Measurements from ENCODE around the gene TBCE. TPM values are rescaled to one million over a fixed set of nuclear protein-coding genes. Genes with fewer than 3 reads are reported as not detected.

TBCE gene
- total and polyA plus RNA-seq, 9 of the 15 experiments (the other 6 are each of a cell fraction or from before 2014, with no cell fraction given): 52.6 to 92.1 (median 82.1) TPM

DNA sequence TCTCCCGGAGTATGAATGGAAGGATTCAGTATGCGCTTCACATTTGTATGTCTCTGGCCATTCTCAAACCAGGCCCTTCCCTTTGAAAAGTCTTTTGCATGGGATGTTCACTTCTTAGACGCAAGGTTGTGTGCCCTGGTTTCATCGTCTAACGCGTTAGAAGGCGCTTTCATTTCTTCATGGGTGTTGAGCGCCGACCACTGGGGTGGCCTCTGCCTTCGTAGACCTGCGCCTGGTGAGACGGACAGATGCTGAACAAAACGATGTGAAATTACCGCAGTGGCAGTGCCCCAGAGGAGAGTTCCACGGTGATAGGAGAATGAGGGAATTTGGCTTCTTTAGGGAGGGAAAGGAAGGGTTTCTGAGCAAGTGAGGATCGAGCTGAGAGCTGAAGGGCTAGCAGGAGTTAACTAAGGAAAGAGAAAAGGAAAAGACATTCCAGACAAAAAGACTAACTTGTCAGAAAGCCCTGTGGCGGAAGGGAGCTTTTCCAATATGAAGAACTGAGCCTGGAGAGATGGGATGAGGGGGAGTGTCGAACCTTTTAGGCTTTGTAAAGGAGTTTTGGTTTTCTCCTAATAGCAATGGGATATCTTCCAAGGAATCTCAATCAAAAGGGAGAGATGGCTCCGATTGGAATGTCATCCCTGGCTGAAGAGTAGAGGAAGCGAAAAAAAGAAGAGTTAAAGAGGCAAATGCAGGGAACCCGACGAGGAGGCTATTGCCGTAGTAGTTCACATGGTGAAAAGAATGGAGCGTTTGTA is 37.9 kb upstream of the TBCE start (continued):
- TF ChIP-seq RBM25 (IDR thresholded peaks at IDR 0.05; ENCODE audit: low read depth, low read length, severe bottlenecking): no peak
- TF ChIP-seq MCM3 (IDR thresholded peaks at IDR 0.05): no peak
- no peak for TF ChIP-seq HSF4 (CRISPR knock-in tag; IDR thresholded peaks at IDR 0.05; ENCODE audit: borderline replicate concordance)
- no peak for TF ChIP-seq NUFIP1 (IDR thresholded peaks at IDR 0.05; ENCODE audit: partially characterized antibody)
- TF ChIP-seq PRPF4 (IDR thresholded peaks at IDR 0.05; ENCODE audit: insufficient read depth, low read depth, low read length, poor library complexity, severe bottlenecking): no peak
- 0 out of 2 replicates have a peak, but pooled peaks have one; percentile 1 for TF ChIP-seq ETV1 (tag; conservative IDR thresholded peaks at IDR 0.05; ENCODE audit: low read depth)
- TF ChIP-seq JUND (IDR thresholded peaks at IDR 0.05; ENCODE audit: borderline replicate concordance, low read depth, low read length): no peak
- no peak for TF ChIP-seq JUND (tag; IDR thresholded peaks at IDR 0.05; ENCODE audit: borderline replicate concordance, low read depth, low read length)
- TF ChIP-seq, protein P1, sequence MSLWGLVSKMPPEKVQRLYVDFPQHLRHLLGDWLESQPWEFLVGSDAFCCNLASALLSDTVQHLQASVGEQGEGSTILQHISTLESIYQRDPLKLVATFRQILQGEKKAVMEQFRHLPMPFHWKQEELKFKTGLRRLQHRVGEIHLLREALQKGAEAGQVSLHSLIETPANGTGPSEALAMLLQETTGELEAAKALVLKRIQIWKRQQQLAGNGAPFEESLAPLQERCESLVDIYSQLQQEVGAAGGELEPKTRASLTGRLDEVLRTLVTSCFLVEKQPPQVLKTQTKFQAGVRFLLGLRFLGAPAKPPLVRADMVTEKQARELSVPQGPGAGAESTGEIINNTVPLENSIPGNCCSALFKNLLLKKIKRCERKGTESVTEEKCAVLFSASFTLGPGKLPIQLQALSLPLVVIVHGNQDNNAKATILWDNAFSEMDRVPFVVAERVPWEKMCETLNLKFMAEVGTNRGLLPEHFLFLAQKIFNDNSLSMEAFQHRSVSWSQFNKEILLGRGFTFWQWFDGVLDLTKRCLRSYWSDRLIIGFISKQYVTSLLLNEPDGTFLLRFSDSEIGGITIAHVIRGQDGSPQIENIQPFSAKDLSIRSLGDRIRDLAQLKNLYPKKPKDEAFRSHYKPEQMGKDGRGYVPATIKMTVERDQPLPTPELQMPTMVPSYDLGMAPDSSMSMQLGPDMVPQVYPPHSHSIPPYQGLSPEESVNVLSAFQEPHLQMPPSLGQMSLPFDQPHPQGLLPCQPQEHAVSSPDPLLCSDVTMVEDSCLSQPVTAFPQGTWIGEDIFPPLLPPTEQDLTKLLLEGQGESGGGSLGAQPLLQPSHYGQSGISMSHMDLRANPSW (CRISPR knock-in tag; IDR thresholded peaks at IDR 0.05): peak; percentile 49; the same call in 1 of the 2 replicates
- TF ChIP-seq, protein P2, sequence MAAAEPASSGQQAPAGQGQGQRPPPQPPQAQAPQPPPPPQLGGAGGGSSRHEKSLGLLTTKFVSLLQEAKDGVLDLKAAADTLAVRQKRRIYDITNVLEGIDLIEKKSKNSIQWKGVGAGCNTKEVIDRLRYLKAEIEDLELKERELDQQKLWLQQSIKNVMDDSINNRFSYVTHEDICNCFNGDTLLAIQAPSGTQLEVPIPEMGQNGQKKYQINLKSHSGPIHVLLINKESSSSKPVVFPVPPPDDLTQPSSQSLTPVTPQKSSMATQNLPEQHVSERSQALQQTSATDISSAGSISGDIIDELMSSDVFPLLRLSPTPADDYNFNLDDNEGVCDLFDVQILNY (CRISPR knock-in tag; IDR thresholded peaks at IDR 0.05): no peak
- peak; percentile 9 to 48; a peak in 2 of 4 replicates for TF ChIP-seq RAD21 (CRISPR knock-in tag; conservative IDR thresholded peaks at IDR 0.05 in 1 of 2, IDR thresholded peaks at IDR 0.05 in 1 of 2)
- TF ChIP-seq ZNF347 (CRISPR knock-in tag; IDR thresholded peaks at IDR 0.05; ENCODE audit: low read depth): 0 out of 2 replicates have a peak, but pooled peaks have one; percentile 7
- 0 out of 2 replicates have a peak, but pooled peaks have one; percentile 13 for TF ChIP-seq ERF (CRISPR knock-in tag; IDR thresholded peaks at IDR 0.05)
- no peak for TF ChIP-seq ZNF707 (CRISPR knock-in tag; conservative IDR thresholded peaks at IDR 0.05)
- no peak for TF ChIP-seq ZNF436 (CRISPR knock-in tag; IDR thresholded peaks at IDR 0.05)
- TF ChIP-seq KDM4B (IDR thresholded peaks at IDR 0.05; ENCODE audit: borderline replicate concordance in 2 of 2, low read depth in 1 of 2): no peak
- TF ChIP-seq, protein P3, sequence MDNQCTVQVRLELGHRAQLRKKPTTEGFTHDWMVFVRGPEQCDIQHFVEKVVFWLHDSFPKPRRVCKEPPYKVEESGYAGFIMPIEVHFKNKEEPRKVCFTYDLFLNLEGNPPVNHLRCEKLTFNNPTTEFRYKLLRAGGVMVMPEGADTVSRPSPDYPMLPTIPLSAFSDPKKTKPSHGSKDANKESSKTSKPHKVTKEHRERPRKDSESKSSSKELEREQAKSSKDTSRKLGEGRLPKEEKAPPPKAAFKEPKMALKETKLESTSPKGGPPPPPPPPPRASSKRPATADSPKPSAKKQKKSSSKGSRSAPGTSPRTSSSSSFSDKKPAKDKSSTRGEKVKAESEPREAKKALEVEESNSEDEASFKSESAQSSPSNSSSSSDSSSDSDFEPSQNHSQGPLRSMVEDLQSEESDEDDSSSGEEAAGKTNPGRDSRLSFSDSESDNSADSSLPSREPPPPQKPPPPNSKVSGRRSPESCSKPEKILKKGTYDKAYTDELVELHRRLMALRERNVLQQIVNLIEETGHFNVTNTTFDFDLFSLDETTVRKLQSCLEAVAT (IDR thresholded peaks at IDR 0.05): peak; percentile 39 to 63; a peak in 1 of 4 replicates
- no peak for TF ChIP-seq ZNF717 (CRISPR knock-in tag; IDR thresholded peaks at IDR 0.05)
- TF ChIP-seq, protein P4, sequence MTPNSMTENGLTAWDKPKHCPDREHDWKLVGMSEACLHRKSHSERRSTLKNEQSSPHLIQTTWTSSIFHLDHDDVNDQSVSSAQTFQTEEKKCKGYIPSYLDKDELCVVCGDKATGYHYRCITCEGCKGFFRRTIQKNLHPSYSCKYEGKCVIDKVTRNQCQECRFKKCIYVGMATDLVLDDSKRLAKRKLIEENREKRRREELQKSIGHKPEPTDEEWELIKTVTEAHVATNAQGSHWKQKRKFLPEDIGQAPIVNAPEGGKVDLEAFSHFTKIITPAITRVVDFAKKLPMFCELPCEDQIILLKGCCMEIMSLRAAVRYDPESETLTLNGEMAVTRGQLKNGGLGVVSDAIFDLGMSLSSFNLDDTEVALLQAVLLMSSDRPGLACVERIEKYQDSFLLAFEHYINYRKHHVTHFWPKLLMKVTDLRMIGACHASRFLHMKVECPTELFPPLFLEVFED (CRISPR knock-in tag; conservative IDR thresholded peaks at IDR 0.05): 0 out of 2 replicates have a peak, but pooled peaks have one; percentile 20
- peak; percentile 17; the same call in 1 of the 2 replicates for TF ChIP-seq RB1 (IDR thresholded peaks at IDR 0.05; ENCODE audit: low read depth)
- TF ChIP-seq RBM15 (IDR thresholded peaks at IDR 0.05; ENCODE audit: insufficient read depth, low read length): no peak
- TF ChIP-seq ZC3H8 (IDR thresholded peaks at IDR 0.05): no peak
